VCaP (cell line): ENCODE results near the gene ABLIM1.

Experiments
- H3K27ac ChIP-seq: fragments of 450-650 bp; 2 replicates; pipeline ENCODE4 v1.5.1; 2017
- TF ChIP-seq, protein P1 (sequence below): fragments of 450-650 bp; conservative IDR thresholded peaks from 2 replicates; pipeline ENCODE4 v1.5.1; 2017; ENCODE audit warnings: mild to moderate bottlenecking, moderate library complexity

ABLIM1 gene

DNA sequence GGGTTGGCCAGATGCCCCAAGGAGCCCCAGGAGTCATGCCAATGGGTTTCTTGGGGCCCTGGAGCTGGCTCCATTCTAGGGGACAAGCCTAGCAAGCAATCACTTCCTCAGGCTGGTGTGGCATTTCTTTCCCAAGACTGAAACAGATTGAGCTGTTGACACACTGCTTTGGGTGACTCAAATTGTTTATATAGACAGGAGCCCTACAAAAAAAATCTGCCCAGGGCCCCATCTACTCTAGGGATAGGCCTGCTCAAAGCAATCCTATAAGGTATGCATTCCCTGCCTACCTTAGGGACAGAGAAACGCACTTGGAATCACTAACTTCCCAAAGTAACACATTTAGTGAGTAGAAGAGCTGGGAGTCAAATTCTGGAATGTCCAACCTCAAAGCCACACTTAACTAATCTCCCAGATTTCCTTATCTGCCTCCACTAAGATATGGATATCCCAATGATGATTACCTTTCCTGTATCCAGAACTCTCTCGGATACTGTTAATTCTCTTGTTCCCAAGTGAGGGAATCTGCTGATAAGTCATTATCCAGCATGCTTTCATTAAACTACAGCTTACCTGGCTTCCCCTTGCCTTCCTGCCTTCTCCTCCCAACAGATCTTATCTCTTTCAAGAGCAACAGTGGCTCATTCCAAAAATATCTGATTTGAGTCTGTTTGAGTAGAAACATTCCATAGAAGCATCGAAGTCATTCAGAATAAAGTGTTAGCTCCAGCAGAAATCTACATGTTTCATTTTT, 3.1 kb downstream of the ABLIM1 start:
- TF ChIP-seq, protein P1, sequence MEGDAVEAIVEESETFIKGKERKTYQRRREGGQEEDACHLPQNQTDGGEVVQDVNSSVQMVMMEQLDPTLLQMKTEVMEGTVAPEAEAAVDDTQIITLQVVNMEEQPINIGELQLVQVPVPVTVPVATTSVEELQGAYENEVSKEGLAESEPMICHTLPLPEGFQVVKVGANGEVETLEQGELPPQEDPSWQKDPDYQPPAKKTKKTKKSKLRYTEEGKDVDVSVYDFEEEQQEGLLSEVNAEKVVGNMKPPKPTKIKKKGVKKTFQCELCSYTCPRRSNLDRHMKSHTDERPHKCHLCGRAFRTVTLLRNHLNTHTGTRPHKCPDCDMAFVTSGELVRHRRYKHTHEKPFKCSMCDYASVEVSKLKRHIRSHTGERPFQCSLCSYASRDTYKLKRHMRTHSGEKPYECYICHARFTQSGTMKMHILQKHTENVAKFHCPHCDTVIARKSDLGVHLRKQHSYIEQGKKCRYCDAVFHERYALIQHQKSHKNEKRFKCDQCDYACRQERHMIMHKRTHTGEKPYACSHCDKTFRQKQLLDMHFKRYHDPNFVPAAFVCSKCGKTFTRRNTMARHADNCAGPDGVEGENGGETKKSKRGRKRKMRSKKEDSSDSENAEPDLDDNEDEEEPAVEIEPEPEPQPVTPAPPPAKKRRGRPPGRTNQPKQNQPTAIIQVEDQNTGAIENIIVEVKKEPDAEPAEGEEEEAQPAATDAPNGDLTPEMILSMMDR = no peak
- H3K27ac ChIP-seq = no peak overlapping the region

DNA sequence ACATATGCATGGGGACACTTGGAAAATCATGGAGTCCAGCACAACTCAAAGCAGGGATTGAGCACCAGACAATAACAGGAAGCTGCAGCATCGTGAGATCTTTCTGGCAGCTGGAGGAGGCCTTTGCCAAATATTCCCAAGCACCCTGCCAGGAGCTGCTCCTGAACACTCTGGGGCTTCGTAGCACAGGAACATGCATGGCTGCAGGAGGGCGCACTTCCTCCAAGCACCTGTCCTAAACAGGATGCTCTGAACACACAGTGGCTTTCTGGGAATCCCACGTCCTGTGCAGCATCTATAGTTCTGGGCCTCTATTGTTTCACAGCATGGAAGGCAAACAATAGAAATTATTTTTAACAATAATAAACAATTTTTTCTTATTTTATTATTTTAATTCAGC, 4.1 kb downstream of the ABLIM1 start:
- TF ChIP-seq, protein P1 = no peak
- no peak overlapping the region for H3K27ac ChIP-seq

DNA sequence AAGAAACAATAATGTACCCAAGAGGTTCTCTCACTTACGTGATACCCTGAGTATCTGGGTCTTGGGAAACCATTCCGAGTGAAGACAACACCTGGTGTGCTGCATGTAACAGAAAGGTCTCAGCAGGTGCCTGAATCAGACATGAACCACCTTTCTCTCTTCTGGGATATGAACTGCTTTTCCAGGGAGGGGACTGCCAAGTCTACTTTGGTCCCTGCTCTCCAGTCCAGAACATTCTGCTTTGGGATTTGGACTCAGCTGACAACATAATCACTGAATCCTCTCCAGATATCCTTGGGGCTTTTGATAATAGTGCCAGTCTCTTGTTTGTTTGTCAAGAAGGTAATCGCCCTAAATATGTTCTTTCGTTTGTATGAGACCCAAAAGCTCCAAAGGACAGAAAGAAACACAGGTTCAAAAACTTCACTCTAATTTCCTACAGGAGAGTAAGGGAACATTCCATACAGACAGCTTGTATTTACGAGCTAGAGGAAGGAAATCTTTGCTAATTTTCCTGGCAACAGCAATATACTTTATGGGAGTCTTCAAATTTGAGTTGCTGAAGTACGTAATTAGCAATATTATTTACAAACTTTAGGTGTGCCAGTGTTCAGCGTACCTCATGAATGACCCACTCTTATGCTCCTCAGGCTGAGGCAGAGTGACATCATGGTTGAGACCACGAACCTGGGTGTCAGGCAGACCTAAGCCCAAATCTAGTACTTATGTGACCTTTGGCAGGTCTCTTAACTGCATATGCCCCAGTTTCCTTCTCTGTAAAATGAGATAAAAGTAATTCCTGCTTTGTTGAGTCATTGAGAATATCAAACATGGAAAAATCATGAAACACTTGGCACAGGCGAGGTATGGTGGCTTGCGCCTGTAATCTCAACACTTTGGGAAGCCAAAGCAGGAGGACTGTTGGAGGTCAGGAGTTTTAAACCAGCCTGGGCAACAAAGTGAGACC, 5.4 kb downstream of the ABLIM1 start:
- no peak overlapping the region for H3K27ac ChIP-seq
- TF ChIP-seq, protein P1 = no peak

DNA sequence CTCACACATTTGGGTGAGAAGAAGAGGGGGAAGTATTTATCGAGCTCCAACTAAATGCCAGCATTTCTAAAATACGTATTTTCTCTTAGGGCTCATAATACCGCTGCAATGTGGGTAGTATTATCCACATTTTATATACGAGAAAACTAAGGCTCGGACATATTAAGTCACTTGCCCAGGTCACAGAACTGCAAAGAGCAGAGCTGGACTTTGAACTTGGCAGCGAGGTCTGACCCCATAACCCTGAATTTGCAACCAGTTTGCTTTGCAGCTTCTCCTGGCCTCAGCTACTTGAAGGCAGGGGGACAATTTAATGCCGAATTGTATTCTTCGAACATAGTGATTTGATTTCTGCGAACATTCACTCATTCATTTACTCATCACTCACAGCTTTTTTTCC, 7.2 kb downstream of the ABLIM1 start:
- TF ChIP-seq, protein P1 = no peak
- no peak overlapping the region for H3K27ac ChIP-seq

DNA sequence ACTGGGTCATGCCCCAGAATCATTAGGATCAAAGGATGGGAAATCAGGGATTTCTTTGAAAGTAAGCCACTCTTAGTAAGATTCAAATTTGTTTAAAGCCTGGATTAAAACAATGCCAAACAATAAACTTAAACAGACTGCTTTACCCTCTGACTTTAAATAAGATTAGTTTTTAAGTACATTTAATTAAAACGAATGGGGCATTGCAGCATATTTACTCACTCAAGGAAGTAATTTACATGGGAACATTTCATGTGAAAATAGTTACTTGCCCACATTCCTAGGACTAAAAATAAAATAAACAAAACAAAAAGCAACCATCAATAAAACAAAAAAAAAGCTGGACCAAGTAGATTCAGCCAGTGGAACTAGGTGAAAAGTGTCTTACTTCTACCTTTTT, 7.8 kb downstream of the ABLIM1 start:
- TF ChIP-seq, protein P1 = no peak
- H3K27ac ChIP-seq = no peak overlapping the region

DNA sequence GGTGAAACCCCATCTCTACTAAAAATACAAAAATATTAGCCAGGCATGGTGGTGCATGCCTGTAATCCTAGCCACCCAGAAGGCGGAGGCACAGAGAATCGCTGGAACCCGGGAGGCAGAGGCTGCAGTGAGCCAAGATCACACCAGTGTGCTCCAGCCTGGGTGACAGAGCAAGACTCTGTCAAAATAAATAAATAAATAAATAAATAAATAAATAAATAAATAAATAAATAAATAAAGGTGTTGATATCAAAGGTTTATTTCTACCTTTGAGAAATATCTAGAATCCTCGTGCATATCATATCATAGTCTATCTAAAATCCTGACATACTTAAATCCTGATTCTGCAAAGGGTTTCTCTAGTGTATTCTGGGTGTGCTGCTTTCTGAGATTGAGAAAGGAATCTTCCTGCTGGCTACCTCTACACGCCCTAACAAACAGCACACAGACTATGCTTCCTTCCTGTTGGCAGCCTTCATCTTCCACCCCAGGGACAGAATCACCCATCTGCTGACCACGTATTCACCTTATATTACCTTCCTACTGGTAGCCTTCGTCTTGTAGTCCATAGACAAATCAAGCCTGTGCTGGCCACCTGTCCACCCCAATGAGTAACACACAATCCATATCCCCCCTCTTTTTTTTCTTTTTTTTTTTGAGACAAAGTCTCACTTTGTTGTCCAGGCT, 8.7 kb downstream of the ABLIM1 start:
- TF ChIP-seq, protein P1 = no peak
- H3K27ac ChIP-seq = no peak overlapping the region

DNA sequence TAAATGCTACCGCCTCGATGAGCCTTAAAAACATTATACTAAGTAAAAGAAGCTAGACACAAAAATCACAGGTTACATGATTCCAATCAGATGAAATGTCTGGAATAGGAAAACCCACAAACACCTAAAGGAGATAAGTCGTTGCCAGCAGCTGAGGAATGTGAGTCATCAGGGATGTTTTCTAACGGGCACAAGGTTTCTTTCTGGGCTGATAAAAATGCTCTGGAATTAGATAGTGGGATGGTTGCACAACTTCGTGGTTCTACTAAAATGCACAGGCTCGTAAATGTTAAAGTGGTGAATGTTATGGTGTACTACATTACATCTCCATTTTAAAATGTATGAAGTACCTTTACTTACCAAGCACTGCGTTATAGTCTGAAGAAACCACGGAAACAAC, 9.7 kb downstream of the ABLIM1 start:
- TF ChIP-seq, protein P1 = no peak
- H3K27ac ChIP-seq = no peak overlapping the region
